8988T (cell line): ENCODE measurements around the gene PPM1H.
A peak's percentile ranks its signal among the peaks of the same experiment; 100 is the strongest.

Experiments used
- DNase-seq: peaks from one replicate; pipeline ENCODE4 v3.0.0; 2011

PPM1H gene

GRCh38 chr12:62789851-62790250, 145.1 kb downstream of the PPM1H start:
- DNase-seq: no peak

DNA sequence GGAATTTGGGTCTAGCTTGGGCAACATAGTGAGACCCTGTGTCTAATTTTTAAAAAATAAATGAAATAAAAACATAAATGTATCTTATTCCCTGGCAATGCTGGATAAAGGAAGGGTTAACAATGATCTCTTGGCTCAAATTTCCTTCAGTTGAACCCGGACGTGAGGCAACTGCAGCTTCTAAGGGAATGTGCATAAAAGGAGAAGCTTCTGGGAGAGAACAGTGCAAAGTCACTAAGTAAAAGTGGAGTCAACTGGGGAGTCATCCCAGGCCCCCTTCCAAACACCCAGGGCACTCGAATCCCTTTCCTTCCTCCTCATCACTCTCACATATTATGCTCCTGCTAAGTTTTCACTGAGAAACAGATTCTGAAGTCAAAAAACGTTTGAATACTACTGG, 147.3 kb downstream of the PPM1H start:
- DNase-seq: no peak

DNA sequence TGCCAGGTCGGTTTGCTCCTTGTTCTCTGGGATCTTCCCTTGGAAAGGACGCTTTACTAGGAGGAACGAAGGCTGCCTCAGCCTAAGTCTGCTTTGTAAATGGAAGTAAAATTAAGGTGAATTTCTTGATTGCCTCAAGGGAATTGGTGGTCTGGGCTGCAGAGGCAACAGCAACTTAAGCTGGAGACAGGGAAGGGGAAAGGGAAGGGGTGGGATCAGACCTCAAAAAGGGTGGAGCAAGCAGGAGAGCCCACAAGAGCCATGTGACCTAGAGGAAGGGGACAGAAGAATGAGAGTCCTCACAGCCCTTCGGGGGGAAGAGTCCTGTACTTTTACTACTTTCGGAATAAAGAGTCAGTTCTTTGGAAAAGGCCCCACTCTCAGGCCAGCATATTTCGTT, 147.9 kb downstream of the PPM1H start:
- DNase-seq: no peak

DNA sequence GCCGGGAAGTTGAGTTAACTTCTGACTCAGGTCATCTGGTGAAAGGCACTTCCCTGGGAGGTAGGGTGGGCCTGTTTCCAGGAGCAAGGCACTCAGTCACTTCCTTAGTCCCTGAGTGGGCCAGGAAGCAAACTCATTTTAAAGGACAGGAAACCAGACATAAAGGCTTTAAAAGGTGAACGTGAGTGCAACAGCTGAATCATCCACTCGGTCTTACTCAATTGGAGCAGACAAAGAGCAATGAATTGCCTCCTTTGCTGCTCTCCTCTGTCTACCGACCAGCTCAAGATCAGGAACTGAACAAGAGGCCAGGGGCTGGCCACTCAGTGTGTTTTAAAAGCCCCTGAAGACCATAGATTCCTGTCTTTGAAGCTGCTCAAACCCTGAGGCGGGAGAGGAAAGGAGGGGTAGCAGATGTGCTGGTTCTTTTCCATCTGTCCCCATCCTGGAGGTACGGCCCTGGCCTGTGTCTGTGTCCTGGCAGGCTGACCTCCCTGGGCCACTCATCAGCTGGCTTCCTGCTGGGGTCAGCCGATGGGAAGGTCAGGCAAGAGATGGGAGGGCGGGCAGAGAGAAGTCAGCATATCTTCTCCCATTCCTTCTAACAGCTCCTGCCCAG, 148.9 kb downstream of the PPM1H start:
- peak; percentile 53 for DNase-seq

- no peak for DNase-seq
Measured at GRCh38 chr12:62784576-62784975, 150.4 kb downstream of the PPM1H start.

GRCh38 chr12:62783881-62784280, 151.1 kb downstream of the PPM1H start:
- DNase-seq: no peak

GRCh38 chr12:62781136-62781880, 153.6 kb downstream of the PPM1H start:
- DNase-seq: no peak

GRCh38 chr12:62779488-62779887, 155.5 kb downstream of the PPM1H start:
- DNase-seq: no peak

DNA sequence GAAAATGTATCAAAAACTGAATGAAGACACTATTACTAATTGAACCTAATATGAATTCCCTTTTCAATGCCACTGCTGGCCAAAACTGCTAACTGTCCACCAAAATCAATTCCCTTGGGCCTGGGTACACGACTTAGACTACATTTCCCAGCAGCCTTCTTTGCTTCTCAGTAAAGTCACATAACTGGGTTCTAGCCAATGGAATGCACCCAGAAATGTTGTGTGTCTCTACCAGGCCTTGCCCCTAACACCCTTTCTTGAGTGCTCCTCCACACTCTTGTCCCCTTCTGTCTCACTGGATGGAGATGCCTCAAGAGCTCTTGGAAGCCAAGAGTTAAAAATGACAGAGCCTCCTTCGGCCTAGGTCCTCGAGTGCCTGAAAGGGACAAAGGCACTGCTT, 156.8 kb downstream of the PPM1H start:
- DNase-seq: no peak

GRCh38 chr12:62776997-62777396, 158.0 kb downstream of the PPM1H start:
- DNase-seq: no peak

DNA sequence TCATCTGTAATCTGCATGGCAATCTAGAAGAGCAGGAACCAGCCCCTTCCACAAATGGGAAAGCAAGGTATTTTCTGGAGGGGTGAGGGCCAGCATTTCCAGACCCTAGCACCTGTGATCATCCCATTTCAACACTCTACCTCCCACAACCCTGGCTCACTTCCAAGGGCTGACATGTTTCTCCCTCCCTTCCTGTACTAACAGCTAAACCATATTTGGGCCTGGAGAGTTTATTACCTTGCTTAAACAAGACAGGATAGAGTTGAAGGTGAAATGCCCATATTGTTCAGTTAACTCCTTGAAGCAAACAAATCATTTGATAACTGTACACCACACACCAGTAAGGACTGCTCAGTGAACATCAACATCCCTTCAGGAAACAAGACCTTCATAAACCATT, 158.4 kb downstream of the PPM1H start:
- no peak for DNase-seq

DNA sequence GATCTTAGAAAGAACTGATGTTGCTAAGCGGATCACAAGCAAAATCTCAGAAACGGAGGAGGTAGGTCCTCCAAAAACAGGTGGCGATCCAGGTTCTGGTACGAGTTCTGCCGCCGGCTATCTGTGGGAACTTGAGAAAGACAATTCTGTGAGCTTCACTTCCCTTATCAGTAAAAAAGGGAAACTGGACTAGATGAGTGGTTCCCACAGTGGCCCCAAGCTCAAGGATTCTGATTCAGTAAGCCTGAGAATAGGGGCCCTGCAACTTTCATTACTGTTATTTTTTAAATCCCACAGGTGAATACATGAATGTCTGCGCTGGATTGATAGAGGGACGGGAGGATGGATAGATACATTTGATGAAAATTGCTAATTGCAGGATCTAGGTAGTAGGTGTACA, 160.2 kb downstream of the PPM1H start:
- DNase-seq: no peak

DNA sequence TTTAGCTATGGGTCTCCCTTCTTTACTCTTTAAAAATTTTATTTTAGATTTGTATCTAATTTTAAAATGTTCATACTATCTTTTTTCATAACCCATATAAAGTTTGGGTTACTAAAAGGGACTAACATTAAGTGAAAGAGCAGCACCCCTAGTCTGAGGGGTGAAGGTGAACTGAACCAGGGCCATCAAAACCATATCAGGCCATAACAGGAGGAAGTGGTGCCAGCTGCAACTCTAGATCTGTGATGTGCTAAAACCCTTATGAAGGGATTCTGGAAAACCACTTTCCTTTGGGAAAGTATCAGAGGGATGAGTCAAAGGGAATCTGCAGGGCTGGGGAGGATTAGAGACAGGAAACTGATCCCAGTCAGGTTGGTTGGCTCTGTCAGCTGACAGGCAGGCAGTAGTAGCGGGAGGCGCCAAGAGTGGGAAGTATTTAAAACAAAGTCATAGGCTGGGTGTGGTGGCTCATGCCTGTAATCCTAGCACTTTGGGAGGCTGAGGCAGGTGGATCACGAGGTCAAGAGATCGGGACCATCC, 162.5 kb downstream of the PPM1H start:
- DNase-seq: no peak

GRCh38 chr12:62771828-62772227, 163.1 kb downstream of the PPM1H start:
- DNase-seq: no peak

DNA sequence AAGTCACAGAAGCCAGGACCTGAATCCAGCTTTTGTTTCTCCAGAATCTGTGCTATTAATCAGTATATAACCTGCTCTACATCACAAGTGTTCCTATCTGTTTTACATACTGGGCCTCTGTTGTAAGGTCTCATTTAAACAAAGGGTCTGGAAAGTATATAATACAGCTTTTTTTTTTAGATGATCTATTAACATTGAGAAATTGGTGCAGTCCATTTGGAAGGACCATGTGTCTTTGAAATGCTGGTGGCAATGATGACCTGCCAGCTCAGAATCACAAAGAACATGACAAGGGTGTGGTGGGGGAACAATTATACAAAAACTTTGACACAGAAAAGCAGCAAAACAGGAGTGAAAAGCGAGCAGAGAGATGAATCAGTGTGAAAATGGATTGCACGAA, 164.6 kb downstream of the PPM1H start:
- no peak for DNase-seq

GRCh38 chr12:62769076-62769619, 165.8 kb downstream of the PPM1H start:
- no peak for DNase-seq

- no peak for DNase-seq
Measured at GRCh38 chr12:62767946-62768345, 167.0 kb downstream of the PPM1H start.

- DNase-seq: no peak
Measured at GRCh38 chr12:62767496-62767895, 167.5 kb downstream of the PPM1H start.

- no peak for DNase-seq
Measured at GRCh38 chr12:62766496-62766895, 168.5 kb downstream of the PPM1H start.

DNA sequence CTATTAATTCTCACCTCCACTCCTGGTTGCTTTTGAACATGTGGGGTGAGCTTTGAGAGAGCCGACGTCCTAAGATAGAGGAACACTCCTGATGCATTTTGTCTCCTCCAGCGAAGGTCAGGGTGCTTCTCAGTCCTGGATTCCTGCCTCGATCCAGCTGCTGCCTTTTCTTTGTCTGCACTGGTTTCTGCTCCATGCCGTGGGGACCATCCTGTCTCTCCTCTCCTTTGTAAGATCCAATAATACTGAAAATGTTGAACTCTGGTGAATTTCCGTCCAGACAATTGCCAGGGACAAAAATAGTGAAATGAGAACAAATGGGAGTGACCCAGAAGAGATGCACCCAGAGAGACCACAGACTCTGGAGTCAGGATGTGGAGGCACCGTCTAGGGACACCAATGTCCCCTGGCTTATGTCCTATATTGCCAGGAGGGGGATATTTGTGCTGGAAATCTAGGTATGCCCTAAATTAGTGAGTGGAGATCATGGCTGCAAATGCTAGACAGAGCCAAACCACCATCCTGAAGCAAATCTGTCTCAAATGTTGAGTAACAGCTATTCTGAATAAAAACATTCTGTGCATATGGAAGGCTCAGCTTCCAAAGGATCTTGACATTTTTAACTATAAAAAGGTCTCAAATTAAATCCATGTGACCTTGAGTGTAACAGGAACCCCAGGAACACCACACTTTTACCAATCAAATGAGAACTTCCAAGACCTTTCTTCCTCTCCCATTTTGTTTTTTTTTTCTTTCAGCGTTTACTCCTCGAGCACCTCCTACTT, 170.9 kb downstream of the PPM1H start:
- no peak for DNase-seq

GRCh38 chr12:62763312-62763711, 171.6 kb downstream of the PPM1H start:
- no peak for DNase-seq

- DNase-seq: no peak
Measured at GRCh38 chr12:62762645-62763044, 172.3 kb downstream of the PPM1H start.

GRCh38 chr12:62761658-62762057, 173.3 kb downstream of the PPM1H start:
- no peak for DNase-seq

DNA sequence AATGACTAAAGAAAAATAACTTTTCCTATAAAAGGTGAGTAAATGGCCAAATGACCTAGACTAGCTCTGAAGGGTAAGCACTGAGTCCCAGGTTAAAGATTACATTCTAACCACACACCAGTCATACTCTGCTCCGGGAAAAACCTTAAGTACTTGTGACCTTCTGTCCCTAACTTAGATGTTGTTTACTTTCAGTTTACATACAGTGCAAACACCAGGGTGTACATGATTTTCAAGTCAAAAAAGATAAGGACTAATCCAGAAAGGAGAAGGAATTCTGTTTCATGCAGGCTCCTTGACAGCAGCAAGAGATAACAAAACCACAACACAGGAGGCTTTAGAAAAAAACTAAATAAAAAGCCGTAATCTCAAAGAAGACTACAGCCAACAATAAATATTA, 174.2 kb downstream of the PPM1H start:
- DNase-seq: no peak
